IMR-90 (cell line): Measurements from ENCODE around the gene SERPINB8. TPM values are rescaled to one million over a fixed set of nuclear protein-coding genes. Genes with fewer than 3 reads are reported as not detected.

Experiments
- ATAC-seq: fragments of 200-7000 bp; cut with Tn5 transposase; 2 replicates; pipeline ENCODE4 v1.9.1; 2020; ENCODE audit warnings: low read depth, mild to moderate bottlenecking, moderate library complexity
- BruUV-seq: library from RNA; stranded (reverse); fragments of 400-500 nt; replicated peaks from 2 replicates; lab custom pipeline; 2021; lab: Mats Ljungman, UMichigan
- CTCF ChIA-PET: fragments of 300-600 bp; formaldehyde crosslinking; extraction: SDS; loops from one replicate; lab custom pipeline; 2021; ENCODE audit warnings: antibody characterized with exemption; lab: Yijun Ruan, JAX
- POLR2A ChIA-PET: fragments of 300-600 bp; sonication (Branson Sonifier 250); formaldehyde crosslinking; loops from one replicate; lab custom pipeline; 2022; ENCODE audit warnings: antibody characterized with exemption; ENCODE audit not compliant: unreplicated experiment; lab: Charles Lee
- DNase-seq: peaks from one replicate; pipeline ENCODE4 v3.0.0; 2013
- H2AFZ ChIP-seq: replicated peaks from 2 replicates; pipeline ENCODE3; 2013; ENCODE audit warnings: low read length, mild to moderate bottlenecking; ENCODE audit not compliant: poor library complexity
- H2AK5ac ChIP-seq: 2 replicates; pipeline ENCODE4 v1.6.1; 2013; ENCODE audit warnings: low read depth, low read length, inconsistent platforms
- H2AK9ac ChIP-seq: replicated peaks from 2 replicates; pipeline ENCODE3; 2013; ENCODE audit warnings: mild to moderate bottlenecking, low read depth, low read length, moderate library complexity; ENCODE audit not compliant: poor library complexity
- H2BK120ac ChIP-seq: 2 replicates; pipeline ENCODE4 v1.6.1; 2013; ENCODE audit warnings: low read depth, low read length, inconsistent platforms
- H2BK15ac ChIP-seq: 3 replicates; pipeline ENCODE4 v1.6.1; 2013; ENCODE audit warnings: low read depth, low read length, inconsistent platforms
- H2BK20ac ChIP-seq: 2 replicates; pipeline ENCODE4 v1.6.1; 2013; ENCODE audit warnings: low read depth, mild to moderate bottlenecking, inconsistent platforms, low read length, moderate library complexity
- H2BK5ac ChIP-seq: 2 replicates; pipeline ENCODE4 v1.6.1; 2013; ENCODE audit warnings: mild to moderate bottlenecking, low read depth, low read length, inconsistent platforms; ENCODE audit not compliant: poor library complexity, severe bottlenecking
- H3K14ac ChIP-seq: replicated peaks from 2 replicates; pipeline ENCODE4 v1.6.1; 2013; ENCODE audit warnings: low read depth, low read length, inconsistent platforms
- H3K18ac ChIP-seq: 2 replicates; pipeline ENCODE4 v1.6.1; 2013; ENCODE audit warnings: low read depth, low read length, control low read depth
- H3K23ac ChIP-seq: 2 replicates; pipeline ENCODE4 v1.6.1; 2013; ENCODE audit warnings: low read depth, low read length, inconsistent platforms
- H3K27ac ChIP-seq: 2 replicates; pipeline ENCODE4 v1.5.1; 2013; ENCODE audit warnings: mild to moderate bottlenecking, control low read depth, low read length; ENCODE audit not compliant: insufficient read depth
- H3K27me3 ChIP-seq: 2 replicates; pipeline ENCODE4 v1.6.1; 2013; ENCODE audit warnings: low read length; ENCODE audit not compliant: control insufficient read depth, insufficient read depth
- H3K36me3 ChIP-seq: 2 replicates; pipeline ENCODE4 v1.6.1; 2013; ENCODE audit warnings: low read length, mixed read lengths; ENCODE audit not compliant: control insufficient read depth, insufficient read depth
- H3K4ac ChIP-seq: 2 replicates; pipeline ENCODE4 v1.6.1; 2013; ENCODE audit warnings: low read depth, low read length, inconsistent platforms
- H3K4me1 ChIP-seq: 2 replicates; pipeline ENCODE4 v1.6.1; 2013; ENCODE audit warnings: low read length, mixed read lengths; ENCODE audit not compliant: control insufficient read depth, insufficient read depth
- H3K4me2 ChIP-seq: 2 replicates; pipeline ENCODE4 v1.6.1; 2013; ENCODE audit warnings: low read depth, mild to moderate bottlenecking, control low read depth, low read length, moderate library complexity
- H3K4me3 ChIP-seq: 2 replicates; pipeline ENCODE4 v1.5.1; 2013; ENCODE audit warnings: low read depth, mild to moderate bottlenecking, control low read depth, low read length, moderate library complexity; ENCODE audit not compliant: insufficient read depth
- H3K56ac ChIP-seq: 2 replicates; pipeline ENCODE4 v1.6.1; 2013; ENCODE audit warnings: low read length, inconsistent platforms; ENCODE audit not compliant: insufficient read depth; ENCODE audit errors: extremely low read depth
- H3K79me1 ChIP-seq, 2 experiments: 2 replicates each; pipeline ENCODE4 v1.6.1; 2013; ENCODE audit warnings: low read length in 2 of 2, inconsistent platforms in 1 of 2, low read depth in 1 of 2
- H3K9ac ChIP-seq: 2 replicates; pipeline ENCODE4 v1.6.1; 2013; ENCODE audit warnings: low read depth, low read length, control low read depth
- H3K9me1 ChIP-seq: 2 replicates; pipeline ENCODE4 v1.6.1; 2013; ENCODE audit warnings: low read length, inconsistent platforms; ENCODE audit not compliant: insufficient read depth
- H3K9me3 ChIP-seq: 2 replicates; pipeline ENCODE4 v1.6.1; 2013; ENCODE audit warnings: low read length; ENCODE audit not compliant: control insufficient read depth, insufficient read depth
- H4K20me1 ChIP-seq: 2 replicates; pipeline ENCODE4 v1.6.1; 2013; ENCODE audit warnings: low read length, inconsistent platforms; ENCODE audit not compliant: insufficient read depth
- H4K5ac ChIP-seq: 2 replicates; pipeline ENCODE4 v1.6.1; 2013; ENCODE audit warnings: mild to moderate bottlenecking, low read depth, low read length, control low read depth
- H4K8ac ChIP-seq, 2 experiments: 2 replicates each; pipeline ENCODE4 v1.6.1; 2013; ENCODE audit warnings: low read depth in 2 of 2, low read length in 2 of 2, control low read depth in 1 of 2, inconsistent platforms in 1 of 2
- H4K91ac ChIP-seq: 2 replicates; pipeline ENCODE4 v1.6.1; 2013; ENCODE audit warnings: low read depth, low read length, inconsistent platforms; ENCODE audit not compliant: insufficient read depth
- CTCF ChIP-seq: conservative IDR thresholded peaks from 2 replicates; pipeline ENCODE4 v1.5.1; 2012; ENCODE audit warnings: mild to moderate bottlenecking, low read depth, low read length, improper control_type of control experiment
- FOS ChIP-seq: fragments of 150-350 bp; IDR thresholded peaks from 2 replicates; pipeline ENCODE4 v1.6.1; 2016; ENCODE audit warnings: low read depth, low read length
- MAFK ChIP-seq: IDR thresholded peaks from 2 replicates; pipeline ENCODE4 v1.6.1; 2012; ENCODE audit warnings: low read depth, low read length, improper control_type of control experiment
- MAZ ChIP-seq: IDR thresholded peaks from 2 replicates; pipeline ENCODE4 v1.6.1; 2012; ENCODE audit warnings: low read depth, mild to moderate bottlenecking, low read length, improper control_type of control experiment, moderate library complexity, borderline replicate concordance
- MXI1 ChIP-seq: IDR thresholded peaks from 2 replicates; pipeline ENCODE4 v1.6.1; 2012; ENCODE audit warnings: low read depth, mild to moderate bottlenecking, low read length, moderate library complexity, borderline replicate concordance
- POLR2A ChIP-seq: IDR thresholded peaks from 2 replicates; pipeline ENCODE4 v1.6.1; 2012; ENCODE audit warnings: mild to moderate bottlenecking, low read depth, low read length
- RAD21 ChIP-seq: IDR thresholded peaks from 2 replicates; pipeline ENCODE4 v1.6.1; 2012; ENCODE audit warnings: low read length, improper control_type of control experiment
- SMC3 ChIP-seq: fragments of 150-350 bp; IDR thresholded peaks from 2 replicates; pipeline ENCODE4 v1.6.1; 2016; ENCODE audit warnings: low read depth, mild to moderate bottlenecking, antibody characterized with exemption, low read length, moderate library complexity
- USF2 ChIP-seq: fragments of 150-350 bp; IDR thresholded peaks from 2 replicates; pipeline ENCODE4 v1.6.1; 2017; ENCODE audit warnings: mild to moderate bottlenecking, antibody characterized with exemption, low read length, low read depth
- whole genome bisulfite sequencing, 2 experiments: methylation state at CpG; one replicate each; pipeline versions ENCODE4 v1.1.5 to v1.1.7; 2013; ENCODE audit warnings: missing lambda C conversion rate in 2 of 2; ENCODE audit not compliant: insufficient read length in 1 of 2; ENCODE audit errors: extremely low coverage in 2 of 2; 5-methylcytosine and 5-hydroxymethylcytosine counted together
- dilution Hi-C: fragments of 300-500 bp; cut with HindIII; formaldehyde crosslinking; loops from one replicate; pipeline ENCODE4 v1.14.3; 2018; ENCODE audit warnings: low sequenced_read_pairs; ENCODE audit not compliant: unreplicated experiment
- in situ Hi-C: fragments of 300-500 bp; cut with MboI; formaldehyde crosslinking; loops from 3 replicates; pipeline ENCODE4 v1.14.3; 2019; ENCODE audit warnings: low sequenced_read_pairs, inconsistent platforms, mixed read lengths
- intact Hi-C: fragments of 100-400 bp; cut with micrococcal nuclease; formaldehyde crosslinking; loops from 2 replicates; pipeline ENCODE4 v1.10.0; 2022
- polyA plus RNA-seq, 3 experiments: library from polyadenylated mRNA; depleted of rRNA; stranded (reverse); fragments of >200 nt; gene quantifications; 2 replicates each; pipeline ENCODE4 v1.2.3, GENCODE V29; 2012; ENCODE audit warnings: low replicate concordance in 1 of 3
- total RNA-seq: library from RNA; depleted of rRNA; stranded (reverse); fragments of >200 nt; gene quantifications from 2 replicates; pipeline ENCODE4 v1.2.3, GENCODE V29; 2012

Gene SERPINB8
- total and polyA plus RNA-seq, 2 of the 4 experiments (the other 2 are of a cell fraction): 14.3 to 16.7 TPM

- WGBS, 2 experiments: no CpG with 5 or more reads among the region's 1 CpG
- H2BK20ac ChIP-seq: no peak overlapping the region
- no peak overlapping the region for H3K18ac ChIP-seq
- no peak overlapping the region for H2BK5ac ChIP-seq
- no peaks in the 10 kb centered on the region for H4K20me1 ChIP-seq
- no peaks in the 10 kb centered on the region for H3K36me3 ChIP-seq
- H4K8ac ChIP-seq: no peak overlapping the region
- H3K56ac ChIP-seq: no peak overlapping the region
- no peak overlapping the region for H3K14ac ChIP-seq
- peaks cover 23% of the 10 kb centered on the region for H3K27me3 ChIP-seq
- H3K4me3 ChIP-seq: no peak overlapping the region
- H2AK9ac ChIP-seq: no peak overlapping the region
- dilution Hi-C loops (no loop called here), in situ Hi-C loops (no loop called here), intact Hi-C loops (loop anchor here (1.0 kb wide), 1 partner anchor 31 kb away; no protein-coding TSS in a partner anchor)
- TF ChIP-seq RAD21: peak; percentile 72
- TF ChIP-seq MXI1: no peak
- no peak for TF ChIP-seq FOS
- no peak for TF ChIP-seq MAZ
- no peak for TF ChIP-seq POLR2A
- TF ChIP-seq MAFK: no peak
- TF ChIP-seq CTCF: peak; percentile 86
- TF ChIP-seq USF2: no peak
- TF ChIP-seq SMC3: peak; percentile 57
- no peaks in the 10 kb centered on the region for H3K9me3 ChIP-seq
- no peak overlapping the region for H3K4ac ChIP-seq
- peak overlapping the region; percentile 8; the same call in 1 of the 2 replicates for H2AK5ac ChIP-seq
- H2BK15ac ChIP-seq: no peak overlapping the region
- peaks cover 8% of the 10 kb centered on the region for H3K9me1 ChIP-seq
- DNase-seq: peak; percentile 77
- no peaks in the 10 kb centered on the region for H3K79me1 ChIP-seq
- H4K5ac ChIP-seq: no peak overlapping the region
- H3K27ac ChIP-seq: no peak overlapping the region
- no peak overlapping the region for H3K23ac ChIP-seq
- H2AFZ ChIP-seq: no peak overlapping the region
- ChIA-PET CTCF (interaction anchor here (0.6 to 1.5 kb wide), 9 partner anchors 9 to 276 kb away, joined by 3 to 20 read pairs (median 5); no protein-coding TSS in a partner anchor), POLR2A (no interaction called here)
- H2BK120ac ChIP-seq: no peak overlapping the region
- ATAC-seq: peak; percentile 97
- no peak overlapping the region for H4K91ac ChIP-seq
- BruUV-seq: no TSS peak
- no peak overlapping the region for H3K9ac ChIP-seq
- peaks cover 2% of the 10 kb centered on the region; the same call in 1 of the 2 replicates for H3K4me1 ChIP-seq
- no peak overlapping the region for H3K4me2 ChIP-seq
Observed at GRCh38 chr18:63963615-63964256, 6.1 kb upstream of the SERPINB8 start.
